Measurements from ENCODE around the gene SLC11A1. TPM values are rescaled to one million over a fixed set of nuclear protein-coding genes. Genes with fewer than 3 reads are reported as not detected.

The SLC11A1 gene
- polyA plus RNA-seq, 6 donors from 2014 or later = 0.82 to 2.4 (median 1.1) TPM

DNA sequence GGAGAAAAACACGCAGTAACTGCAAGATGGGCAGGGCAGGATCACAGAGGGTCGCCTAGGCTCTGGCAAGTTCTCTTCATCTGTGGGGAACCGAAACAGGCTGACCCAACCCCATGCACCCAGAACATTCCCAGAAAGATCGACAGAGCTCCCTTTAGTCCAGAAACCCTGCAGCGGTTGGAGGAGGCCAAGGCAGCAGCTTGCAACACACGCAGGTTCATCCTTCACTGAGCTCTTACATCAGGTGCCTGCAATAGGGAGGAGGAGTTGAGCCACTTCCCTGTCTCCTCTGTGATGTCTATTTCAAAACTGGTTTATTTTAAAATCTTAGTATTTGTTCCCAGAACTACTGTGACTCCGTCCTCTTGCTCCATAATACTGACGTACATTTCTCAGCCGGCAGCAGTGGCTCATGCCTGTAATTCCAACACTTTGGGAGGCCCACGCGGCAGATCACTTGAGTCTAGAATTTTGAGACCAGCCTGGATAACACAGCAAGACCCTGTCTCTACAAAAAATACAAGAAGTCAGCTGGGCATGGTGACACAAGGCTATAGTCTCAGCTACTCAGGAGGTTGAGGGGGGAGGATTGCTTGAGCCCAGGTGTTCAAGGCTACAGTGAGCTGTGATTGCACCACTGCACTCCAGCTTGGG, 11.5 kb upstream of the SLC11A1 start:
- Mint-ChIP-seq H3K4me1 (peaks cover 19 to 39% (median 35%) of the 10 kb centered on the region in 3 donors), H3K36me3 (no peaks in the 10 kb centered on the region), H3K4me3 (peak overlapping the region in 4 of 8 donors; percentile 0 to 87 (median 52)), H3K27ac (peak overlapping the region in 4 of 6 donors; percentile 71 to 93 (median 85)), H3K27me3 (no peaks in the 10 kb centered on the region), H3K9me3 (peaks cover 0 to 5% (median 0%) of the 10 kb centered on the region in 7 donors)
- DNase-seq = no peak
- ATAC-seq (ENCODE audit: low read depth in 2 of 2) = peak; percentile 37 to 42

GRCh38 chr2:218371983-218372350, 10.1 kb upstream of the SLC11A1 start:
- DNase-seq = no peak
- H3K27ac Mint-ChIP-seq = no peak overlapping the region
- H3K36me3 Mint-ChIP-seq = no peaks in the 10 kb centered on the region
- H3K27me3 Mint-ChIP-seq = no peaks in the 10 kb centered on the region
- H3K9me3 Mint-ChIP-seq = peaks cover 0 to under 1% (median 0%) of the 10 kb centered on the region in 7 donors
- peaks cover 19 to 38% (median 35%) of the 10 kb centered on the region in 3 donors for H3K4me1 Mint-ChIP-seq
- ATAC-seq (ENCODE audit: low read depth in 2 of 2) = no peak
- no peak overlapping the region for H3K4me3 Mint-ChIP-seq

- no peak overlapping the region for H3K4me3 Mint-ChIP-seq
- no peaks in the 10 kb centered on the region for H3K27me3 Mint-ChIP-seq
- DNase-seq (no peak), ATAC-seq (ENCODE audit: low read depth in 2 of 2) (no peak)
- no peaks in the 10 kb centered on the region for H3K36me3 Mint-ChIP-seq
- H3K27ac Mint-ChIP-seq = no peak overlapping the region
- H3K4me1 Mint-ChIP-seq = peaks cover 12 to 15% (median 15%) of the 10 kb centered on the region in 3 donors
- no peaks in the 10 kb centered on the region for H3K9me3 Mint-ChIP-seq
These were observed 7.3 kb upstream of the SLC11A1 start for GRCh38 chr2:218374795-218375194.

DNA sequence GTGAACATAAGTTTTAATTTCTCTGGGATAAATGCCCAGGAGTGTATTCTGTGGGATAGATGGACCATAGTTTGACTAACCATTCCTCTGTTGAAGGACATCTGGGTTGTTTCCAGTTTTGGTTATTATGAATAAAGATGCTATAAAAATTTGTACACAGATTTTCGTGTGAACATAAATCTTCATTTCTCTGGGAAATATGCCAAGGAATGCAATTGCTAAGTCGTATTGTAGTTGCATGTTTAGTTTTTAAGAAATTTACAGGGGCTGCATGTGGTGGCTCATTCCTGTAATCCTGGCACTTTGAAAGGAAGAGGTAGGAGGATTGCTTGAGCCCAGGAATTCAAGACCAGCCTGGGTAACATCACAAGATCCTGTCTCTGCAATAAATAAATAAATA, 6.9 kb upstream of the SLC11A1 start:
- no peaks in the 10 kb centered on the region for H3K9me3 Mint-ChIP-seq
- H3K4me3 Mint-ChIP-seq = no peak overlapping the region
- H3K36me3 Mint-ChIP-seq = no peaks in the 10 kb centered on the region
- H3K4me1 Mint-ChIP-seq = peaks cover 8 to 11% (median 11%) of the 10 kb centered on the region in 3 donors
- no peak overlapping the region for H3K27ac Mint-ChIP-seq
- no peaks in the 10 kb centered on the region for H3K27me3 Mint-ChIP-seq
- ATAC-seq (ENCODE audit: low read depth in 2 of 2) = no peak
- DNase-seq = no peak

- Mint-ChIP-seq H3K4me1 (peaks cover 0 to 5% (median 0%) of the 10 kb centered on the region in 3 donors), H3K27me3 (peaks cover 0 to 8% (median 0%) of the 10 kb centered on the region in 3 donors), H3K9me3 (no peaks in the 10 kb centered on the region), H3K27ac (peak overlapping the region in 1 of 6 donors; percentile 88), H3K4me3 (no peak overlapping the region), H3K36me3 (no peaks in the 10 kb centered on the region)
- DNase-seq (no peak), ATAC-seq (ENCODE audit: low read depth in 2 of 2) (no peak)
These were observed 4.0 kb upstream of the SLC11A1 start for GRCh38 chr2:218378053-218378452.

DNA sequence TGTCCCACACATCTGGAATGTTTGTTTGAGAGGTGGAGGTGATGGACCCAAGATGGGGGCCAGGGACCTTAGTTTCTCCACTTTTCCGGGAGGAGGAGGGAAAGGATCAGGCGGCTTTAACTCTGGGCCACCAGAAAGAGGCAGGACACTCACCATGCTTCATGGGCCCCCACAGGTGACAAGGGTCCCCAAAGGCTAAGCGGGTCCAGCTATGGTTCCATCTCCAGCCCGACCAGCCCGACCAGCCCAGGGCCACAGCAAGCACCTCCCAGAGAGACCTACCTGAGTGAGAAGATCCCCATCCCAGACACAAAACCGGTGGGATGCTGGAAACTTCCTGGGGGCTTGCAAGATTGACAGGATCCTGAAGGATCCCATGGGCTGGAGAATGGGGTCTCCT, 712 bp downstream of the SLC11A1 start:
- Mint-ChIP-seq H3K4me1 (peaks cover 5 to 10% (median 8%) of the 10 kb centered on the region in 3 donors), H3K27ac (no peak overlapping the region), H3K27me3 (peaks cover 0 to 19% (median 0%) of the 10 kb centered on the region in 3 donors), H3K9me3 (no peaks in the 10 kb centered on the region), H3K4me3 (no peak overlapping the region), H3K36me3 (no peaks in the 10 kb centered on the region)
- no peak for ATAC-seq (ENCODE audit: low read depth in 2 of 2)
- no peak for DNase-seq

DNA sequence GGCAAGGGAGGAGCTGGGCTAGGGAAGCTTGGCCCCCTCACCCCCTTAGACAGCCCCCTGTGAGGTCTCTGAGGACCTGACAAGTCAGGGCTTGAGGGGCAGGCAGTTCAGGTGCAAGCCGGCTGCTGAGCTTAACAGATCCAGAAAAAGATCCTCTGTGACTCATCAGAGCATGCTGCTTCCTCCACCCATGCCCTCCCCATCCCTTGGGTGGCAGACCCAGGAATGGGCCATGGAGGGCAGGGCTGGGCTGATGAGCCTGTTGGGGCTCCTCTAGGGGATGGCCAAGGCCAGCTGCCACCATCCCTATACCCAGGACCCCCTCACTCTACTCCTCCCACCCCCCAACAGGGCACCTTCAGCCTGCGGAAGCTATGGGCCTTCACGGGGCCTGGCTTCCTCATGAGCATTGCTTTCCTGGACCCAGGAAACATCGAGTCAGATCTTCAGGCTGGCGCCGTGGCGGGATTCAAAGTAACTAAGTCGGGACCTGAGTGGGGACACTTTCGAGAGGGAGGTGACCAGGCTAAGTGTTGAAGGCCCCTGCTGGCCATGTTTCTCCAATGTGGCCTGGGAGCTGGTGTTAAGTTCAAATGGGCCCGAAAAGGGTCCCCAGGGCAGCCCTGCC, 1.9 kb downstream of the SLC11A1 start:
- peaks cover 0 to 19% (median 0%) of the 10 kb centered on the region in 3 donors for H3K27me3 Mint-ChIP-seq

DNA sequence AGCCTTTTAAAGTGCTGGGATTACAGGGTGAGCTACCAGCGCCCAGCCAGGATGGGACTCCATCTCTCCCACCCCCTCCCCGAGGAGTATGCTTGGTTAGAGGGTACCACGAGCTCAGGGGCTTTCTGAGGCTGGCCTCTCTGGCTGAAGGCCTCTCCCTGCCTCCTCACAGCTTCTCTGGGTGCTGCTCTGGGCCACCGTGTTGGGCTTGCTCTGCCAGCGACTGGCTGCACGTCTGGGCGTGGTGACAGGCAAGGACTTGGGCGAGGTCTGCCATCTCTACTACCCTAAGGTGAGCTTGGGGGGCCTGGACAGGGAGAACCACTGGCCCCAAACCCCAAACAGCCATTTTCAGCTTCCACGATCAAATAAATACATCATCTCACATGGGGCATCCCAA, 2.9 kb downstream of the SLC11A1 start:
- Mint-ChIP-seq H3K27ac (no peak overlapping the region), H3K4me3 (no peak overlapping the region), H3K9me3 (no peaks in the 10 kb centered on the region), H3K4me1 (peaks cover 5 to 10% (median 8%) of the 10 kb centered on the region in 3 donors), H3K36me3 (no peaks in the 10 kb centered on the region), H3K27me3 (peaks cover 0 to 19% (median 0%) of the 10 kb centered on the region in 3 donors)
- DNase-seq (no peak), ATAC-seq (ENCODE audit: low read depth in 2 of 2) (no peak)

More for the DNA sequence above, 1.9 kb downstream of the SLC11A1 start:
- no peak for DNase-seq
- Mint-ChIP-seq H3K4me1 (peaks cover 5 to 10% (median 8%) of the 10 kb centered on the region in 3 donors), H3K4me3 (no peak overlapping the region), H3K36me3 (no peaks in the 10 kb centered on the region), H3K9me3 (no peaks in the 10 kb centered on the region), H3K27ac (peak overlapping the region in 1 of 6 donors; percentile 72)
- ATAC-seq (ENCODE audit: low read depth in 2 of 2) = no peak

- ATAC-seq (ENCODE audit: low read depth in 2 of 2) (no peak), DNase-seq (no peak)
- no peaks in the 10 kb centered on the region for H3K36me3 Mint-ChIP-seq
- peaks cover 5 to 8% (median 7%) of the 10 kb centered on the region in 3 donors for H3K4me1 Mint-ChIP-seq
- no peaks in the 10 kb centered on the region for H3K9me3 Mint-ChIP-seq
- peak overlapping the region in 6 of 8 donors; percentile 20 to 77 (median 70) for H3K4me3 Mint-ChIP-seq
- peaks cover 0 to 15% (median 0%) of the 10 kb centered on the region in 3 donors for H3K27me3 Mint-ChIP-seq
- H3K27ac Mint-ChIP-seq = peak overlapping the region in 1 of 6 donors; percentile 55
These were observed 4.7 kb downstream of the SLC11A1 start for GRCh38 chr2:218386505-218387368.

DNA sequence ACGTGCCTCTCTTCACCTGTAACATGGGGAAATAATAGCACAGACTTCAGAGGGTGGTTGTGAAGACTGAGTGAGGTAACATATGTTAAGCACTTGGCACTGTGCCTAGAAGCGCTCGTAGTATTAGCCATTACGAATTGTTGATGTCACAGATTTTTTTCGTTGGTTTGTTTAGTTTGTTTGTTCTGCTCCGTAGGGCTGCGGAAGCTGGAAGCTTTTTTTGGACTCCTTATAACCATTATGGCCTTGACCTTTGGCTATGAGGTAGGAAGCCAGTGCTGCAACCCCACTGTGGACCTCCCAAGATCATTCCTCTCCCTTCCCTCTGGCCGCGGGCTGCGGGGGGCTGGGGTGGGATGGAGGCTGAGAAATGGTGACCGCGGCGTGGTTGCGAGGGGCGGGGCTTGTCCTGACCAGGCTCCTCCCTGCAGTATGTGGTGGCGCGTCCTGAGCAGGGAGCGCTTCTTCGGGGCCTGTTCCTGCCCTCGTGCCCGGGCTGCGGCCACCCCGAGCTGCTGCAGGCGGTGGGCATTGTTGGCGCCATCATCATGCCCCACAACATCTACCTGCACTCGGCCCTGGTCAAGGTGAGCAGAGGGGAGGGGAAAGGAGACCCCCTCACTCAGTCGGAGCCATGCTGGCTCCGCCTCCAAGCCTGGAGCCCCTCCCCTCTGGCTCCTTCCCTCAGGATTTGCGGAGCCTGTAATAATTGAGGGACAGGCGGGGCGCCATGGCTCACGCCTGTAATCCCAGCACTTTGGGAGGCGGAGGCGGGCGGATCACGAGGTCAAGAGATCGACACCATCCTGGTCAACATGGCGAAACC, 5.5 kb downstream of the SLC11A1 start:
- no peaks in the 10 kb centered on the region for H3K9me3 Mint-ChIP-seq
- peak overlapping the region in 7 of 8 donors; percentile 38 to 77 (median 74) for H3K4me3 Mint-ChIP-seq
- peak; percentile 75 to 78 for ATAC-seq (ENCODE audit: low read depth in 2 of 2)
- H3K4me1 Mint-ChIP-seq = peaks cover 5 to 10% (median 5%) of the 10 kb centered on the region in 3 donors
- peak overlapping the region in 2 of 6 donors; percentile 24 to 55 for H3K27ac Mint-ChIP-seq
- no peak for DNase-seq
- H3K36me3 Mint-ChIP-seq = no peaks in the 10 kb centered on the region
- H3K27me3 Mint-ChIP-seq = peaks cover 0 to 11% (median 0%) of the 10 kb centered on the region in 3 donors

DNA sequence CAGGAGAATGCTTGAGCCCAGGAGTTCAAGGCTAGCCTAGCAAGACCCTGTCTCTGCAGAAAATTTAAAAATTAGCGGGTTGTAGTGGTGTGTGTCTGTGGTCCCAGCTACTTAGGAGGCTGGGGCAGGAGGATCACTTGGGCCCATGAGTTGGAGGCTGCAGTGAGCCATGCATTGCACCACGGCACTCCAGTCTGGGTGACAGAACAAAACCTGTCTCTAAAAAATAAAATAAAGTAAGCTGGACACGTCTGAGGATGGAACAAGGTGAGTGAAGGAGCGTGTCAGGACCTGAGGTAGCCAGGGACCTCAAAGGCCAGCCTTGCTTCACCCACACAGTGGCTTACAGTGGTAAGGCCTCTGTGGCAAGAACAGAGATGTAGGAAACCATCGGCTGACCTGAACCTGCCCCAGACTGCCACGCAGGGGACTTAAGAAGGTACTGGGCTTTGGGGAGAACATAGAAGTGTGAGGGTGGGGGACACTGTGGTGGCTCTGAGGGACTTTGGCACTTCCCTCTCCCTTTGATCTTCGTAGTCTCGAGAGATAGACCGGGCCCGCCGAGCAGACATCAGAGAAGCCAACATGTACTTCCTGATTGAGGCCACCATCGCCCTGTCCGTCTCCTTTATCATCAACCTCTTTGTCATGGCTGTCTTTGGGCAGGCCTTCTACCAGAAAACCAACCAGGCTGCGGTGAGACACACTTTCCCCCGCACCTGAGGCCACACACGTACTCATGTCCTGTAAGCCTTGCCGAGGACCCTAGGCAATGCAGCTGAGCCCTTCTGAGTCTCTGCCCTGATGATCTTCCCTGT, 7.5 kb downstream of the SLC11A1 start:
- Mint-ChIP-seq H3K4me3 (peak overlapping the region in 2 of 8 donors; percentile 16 to 22), H3K9me3 (no peaks in the 10 kb centered on the region), H3K4me1 (peaks cover 16 to 30% (median 23%) of the 10 kb centered on the region in 3 donors), H3K27ac (peak overlapping the region in 2 of 6 donors; percentile 80 to 92), H3K27me3 (peaks cover 0 to 11% (median 0%) of the 10 kb centered on the region in 3 donors), H3K36me3 (no peaks in the 10 kb centered on the region)
- DNase-seq = no peak
- ATAC-seq (ENCODE audit: low read depth in 2 of 2) = no peak

DNA sequence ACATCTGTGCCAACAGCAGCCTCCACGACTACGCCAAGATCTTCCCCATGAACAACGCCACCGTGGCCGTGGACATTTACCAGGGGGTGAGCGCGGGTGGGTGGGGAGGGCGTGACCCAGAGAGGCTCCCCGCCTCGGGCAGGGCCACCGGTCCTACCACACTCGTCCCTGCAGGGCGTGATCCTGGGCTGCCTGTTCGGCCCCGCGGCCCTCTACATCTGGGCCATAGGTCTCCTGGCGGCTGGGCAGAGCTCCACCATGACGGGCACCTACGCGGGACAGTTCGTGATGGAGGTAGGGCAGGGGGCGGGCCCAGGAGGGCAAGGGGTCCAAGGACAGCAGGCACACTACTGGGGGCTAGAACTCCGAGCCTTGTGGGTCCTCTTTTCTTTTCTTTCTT, 9.1 kb downstream of the SLC11A1 start:
- peaks cover 19 to 43% (median 36%) of the 10 kb centered on the region in 3 donors for H3K4me1 Mint-ChIP-seq
- no peak for DNase-seq
- H3K9me3 Mint-ChIP-seq = no peaks in the 10 kb centered on the region
- peaks cover 0 to 11% (median 0%) of the 10 kb centered on the region in 3 donors for H3K27me3 Mint-ChIP-seq
- H3K27ac Mint-ChIP-seq = no peak overlapping the region
- no peak overlapping the region for H3K4me3 Mint-ChIP-seq
- no peak for ATAC-seq (ENCODE audit: low read depth in 2 of 2)
- H3K36me3 Mint-ChIP-seq = no peaks in the 10 kb centered on the region
